Measurements from ENCODE around the gene IQSEC1.
A peak's percentile ranks its signal among the peaks of the same experiment; 100 is the strongest.

The IQSEC1 gene

GRCh38 chr3:12890610-12891390 lies 182.4 kb downstream of the IQSEC1 start:
- no peak for TF ChIP-seq CTCF (conservative IDR thresholded peaks at IDR 0.05; ENCODE audit: low read depth, low read length)
- H3K4me3 ChIP-seq (ENCODE audit: low read depth, low read length): no peak overlapping the region
- DNase-seq (ENCODE audit: low read depth): no peak

- no peak overlapping the region for H3K4me3 ChIP-seq (ENCODE audit: low read depth, low read length)
- TF ChIP-seq CTCF (conservative IDR thresholded peaks at IDR 0.05; ENCODE audit: low read depth, low read length): no peak
Measured at GRCh38 chr3:12886736-12887135, 186.5 kb downstream of the IQSEC1 start.

GRCh38 chr3:12886106-12886679 lies 187.0 kb downstream of the IQSEC1 start:
- TF ChIP-seq CTCF (conservative IDR thresholded peaks at IDR 0.05; ENCODE audit: low read depth, low read length): no peak
- H3K4me3 ChIP-seq (ENCODE audit: low read depth, low read length): no peak overlapping the region
- DNase-seq (ENCODE audit: low read depth): no peak

More at GRCh38 chr3:12886736-12887135, 186.5 kb downstream of the IQSEC1 start:
- no peak for DNase-seq (ENCODE audit: low read depth)

GRCh38 chr3:12885583-12885930 lies 187.7 kb downstream of the IQSEC1 start:
- H3K4me3 ChIP-seq (ENCODE audit: low read depth, low read length): no peak overlapping the region
- no peak for TF ChIP-seq CTCF (conservative IDR thresholded peaks at IDR 0.05; ENCODE audit: low read depth, low read length)

GRCh38 chr3:12884790-12885582 lies 188.2 kb downstream of the IQSEC1 start:
- no peak overlapping the region for H3K4me3 ChIP-seq (ENCODE audit: low read depth, low read length)
- no peak for DNase-seq (ENCODE audit: low read depth)
- TF ChIP-seq CTCF (conservative IDR thresholded peaks at IDR 0.05; ENCODE audit: low read depth, low read length): no peak

More at GRCh38 chr3:12885583-12885930, 187.7 kb downstream of the IQSEC1 start:
- peak; percentile 15 for DNase-seq (ENCODE audit: low read depth)

GRCh38 chr3:12884186-12884680 lies 189.0 kb downstream of the IQSEC1 start:
- DNase-seq (ENCODE audit: low read depth): no peak
- no peak for TF ChIP-seq CTCF (conservative IDR thresholded peaks at IDR 0.05; ENCODE audit: low read depth, low read length)
- H3K4me3 ChIP-seq (ENCODE audit: low read depth, low read length): no peak overlapping the region
